H1 (cell line): ENCODE results near the gene ENDOG. TPM values are rescaled to one million over a fixed set of nuclear protein-coding genes. Genes with fewer than 3 reads are reported as not detected.
"Not testable (repeated sequence)": the region's sequence is repeated elsewhere in the genome, so short reads cannot be mapped to it uniquely, and the experiment has no call there.

Source experiments
- CTCF ChIA-PET: fragments of 300-600 bp; sonication (Branson Sonifier 250); formaldehyde crosslinking; loops from one replicate; lab custom pipeline; 2021; ENCODE audit not compliant: partially characterized antibody; lab: Charles Lee
- POLR2A ChIA-PET: fragments of 300-600 bp; sonication (Branson Sonifier 250); formaldehyde crosslinking; loops from one replicate; lab custom pipeline; 2021; ENCODE audit warnings: inconsistent platforms; ENCODE audit not compliant: partially characterized antibody; lab: Charles Lee
- DNase-seq, 2 experiments: peaks; one replicate each; pipeline versions ENCODE4 v3.0.0 to v3.0.0-alpha.2; 2010 to 2022; ENCODE audit warnings: low spot score in 2 of 2, low read depth in 1 of 2, mixed read lengths in 1 of 2
- FAIRE-seq: peaks from 2 replicates; lab custom pipeline; 2011; peaks lifted over from hg19 to GRCh38; lab: Jason Lieb, UNC
- H2AFZ ChIP-seq: 2 replicates; pipeline ENCODE4 v1.8.1; 2012; ENCODE audit warnings: low read length, inconsistent platforms
- H2AK5ac ChIP-seq: 2 replicates; pipeline ENCODE4 v1.6.1; 2013; ENCODE audit warnings: low read depth, low read length
- H2BK120ac ChIP-seq: replicated peaks from 2 replicates; pipeline ENCODE3; 2013; ENCODE audit warnings: low read depth, low read length, inconsistent platforms
- H2BK12ac ChIP-seq: 2 replicates; pipeline ENCODE4 v1.6.1; 2013; ENCODE audit warnings: low read depth, low read length
- H2BK15ac ChIP-seq: 2 replicates; pipeline ENCODE4 v1.6.1; 2013; ENCODE audit warnings: low read length
- H2BK20ac ChIP-seq: 2 replicates; pipeline ENCODE4 v1.6.1; 2013; ENCODE audit warnings: low read length
- H2BK5ac ChIP-seq: 2 replicates; pipeline ENCODE4 v1.6.1; 2013; ENCODE audit warnings: low read depth, low read length
- H3K14ac ChIP-seq: 2 replicates; pipeline ENCODE4 v1.6.1; 2013; ENCODE audit warnings: inconsistent platforms; ENCODE audit not compliant: insufficient read length
- H3K18ac ChIP-seq: 2 replicates; pipeline ENCODE4 v1.6.1; 2013; ENCODE audit warnings: low read length; ENCODE audit errors: extremely low read depth
- H3K23ac ChIP-seq: 2 replicates; pipeline ENCODE4 v1.6.1; 2013; ENCODE audit warnings: inconsistent platforms; ENCODE audit not compliant: insufficient read length
- H3K23me2 ChIP-seq: 2 replicates; pipeline ENCODE4 v1.6.1; 2013; ENCODE audit warnings: low read depth, low read length
- H3K27ac ChIP-seq: 2 replicates; pipeline ENCODE4 v1.6.1; 2011; ENCODE audit warnings: low read depth, low read length, inconsistent platforms
- H3K27me3 ChIP-seq, 4 experiments: replicated peaks in 1 of 4; 1 replicate in 1 of 4; 2 replicates in 3 of 4; pipeline versions ENCODE4 v1.6.1 to v1.8.1; 2011 to 2013; ENCODE audit warnings: low read length in 3 of 4, mild to moderate bottlenecking in 3 of 4, inconsistent platforms in 2 of 4, mixed read lengths in 2 of 4, moderate library complexity in 1 of 4; ENCODE audit not compliant: control insufficient read depth in 3 of 4, insufficient read depth in 3 of 4; ENCODE audit errors: extremely low read depth in 1 of 4
- H3K36me3 ChIP-seq, 4 experiments: 2 replicates each; pipeline versions ENCODE4 v1.6.1 to v1.8.1; 2011 to 2013; ENCODE audit warnings: mild to moderate bottlenecking in 4 of 4, low read length in 3 of 4, moderate library complexity in 2 of 4, control low read depth in 1 of 4, inconsistent platforms in 1 of 4; ENCODE audit not compliant: insufficient read depth in 4 of 4, control insufficient read depth in 2 of 4
- H3K4ac ChIP-seq: replicated peaks from 2 replicates; pipeline ENCODE3; 2013; ENCODE audit warnings: low read length, low read depth, mixed read lengths, inconsistent platforms; ENCODE audit not compliant: insufficient read length
- H3K4me1 ChIP-seq, 4 experiments: replicated peaks in 1 of 4; 1 replicate in 1 of 4; 2 replicates in 3 of 4; pipeline versions ENCODE4 v1.6.1 to v1.8.1; 2011 to 2013; ENCODE audit warnings: low read length in 3 of 4, inconsistent platforms in 2 of 4, mixed read lengths in 1 of 4; ENCODE audit not compliant: insufficient read depth in 4 of 4, control insufficient read depth in 3 of 4
- H3K4me2 ChIP-seq, 2 experiments: 2 replicates each; pipeline versions ENCODE4 v1.6.1 to v1.8.1; 2011 to 2013; ENCODE audit warnings: low read depth in 2 of 2, low read length in 2 of 2, control low read depth in 1 of 2, inconsistent platforms in 1 of 2, mild to moderate bottlenecking in 1 of 2; ENCODE audit not compliant: insufficient read depth in 1 of 2
- H3K4me3 ChIP-seq, 4 experiments: fragments of 200-600, 300-600 bp in 1 of 4; sonication (generic), shearing (Covaris generic), sonication (Bioruptor Twin) in 1 of 4; 2 replicates each; pipeline versions ENCODE4 v1.5.1 to v1.8.1; 2011 to 2016; ENCODE audit warnings: low read length in 4 of 4, low read depth in 3 of 4, control low read depth in 2 of 4, inconsistent platforms in 2 of 4, mild to moderate bottlenecking in 2 of 4, mixed read lengths in 1 of 4, moderate library complexity in 1 of 4; ENCODE audit not compliant: insufficient read depth in 2 of 4; ENCODE audit errors: extremely low read depth in 1 of 4
- H3K56ac ChIP-seq: replicated peaks from 2 replicates; pipeline ENCODE3; 2013; ENCODE audit warnings: low read depth, mild to moderate bottlenecking, mixed read lengths, low read length, inconsistent platforms; ENCODE audit not compliant: insufficient read length
- H3K79me1 ChIP-seq: 2 replicates; pipeline ENCODE4 v1.6.1; 2013; ENCODE audit warnings: low read depth, low read length, control low read depth
- H3K79me2 ChIP-seq, 2 experiments: 2 replicates each; pipeline versions ENCODE4 v1.6.1 to v1.8.1; 2012 to 2013; ENCODE audit warnings: low read length in 2 of 2, mild to moderate bottlenecking in 2 of 2, inconsistent platforms in 1 of 2; ENCODE audit not compliant: insufficient read depth in 2 of 2, control insufficient read depth in 1 of 2
- H3K9ac ChIP-seq, 4 experiments: replicated peaks in 1 of 4; 1 replicate in 1 of 4; 2 replicates in 3 of 4; pipeline versions ENCODE4 v1.6.1 to v1.8.1; 2011 to 2013; ENCODE audit warnings: low read depth in 3 of 4, low read length in 3 of 4, control low read depth in 2 of 4, mild to moderate bottlenecking in 2 of 4, moderate library complexity in 2 of 4, inconsistent platforms in 1 of 4; ENCODE audit errors: extremely low read depth in 1 of 4
- H3K9me3 ChIP-seq, 2 experiments: 2 replicates each; pipeline versions ENCODE4 v1.6.1 to v1.8.1; 2012 to 2013; ENCODE audit warnings: mild to moderate bottlenecking in 2 of 2, moderate library complexity in 2 of 2, control low read depth in 1 of 2, inconsistent platforms in 1 of 2, low read depth in 1 of 2, low read length in 1 of 2, mixed read lengths in 1 of 2; ENCODE audit not compliant: insufficient read depth in 2 of 2
- H4K20me1 ChIP-seq, 2 experiments: replicated peaks in 1 of 2; 2 replicates each; pipeline versions ENCODE3 to v1.8.1; 2011 to 2013; ENCODE audit warnings: inconsistent platforms in 2 of 2, low read length in 2 of 2, mild to moderate bottlenecking in 1 of 2; ENCODE audit not compliant: insufficient read depth in 2 of 2, control insufficient read depth in 1 of 2
- H4K5ac ChIP-seq: 2 replicates; pipeline ENCODE4 v1.6.1; 2013; ENCODE audit warnings: low read length, low read depth, mixed read lengths, inconsistent platforms; ENCODE audit not compliant: insufficient read length
- H4K8ac ChIP-seq: 2 replicates; pipeline ENCODE4 v1.8.0; 2013; ENCODE audit warnings: mild to moderate bottlenecking, moderate library complexity, low read length, inconsistent platforms; ENCODE audit not compliant: insufficient read depth; ENCODE audit errors: extremely low read depth
- H4K91ac ChIP-seq: replicated peaks from 2 replicates; pipeline ENCODE3; 2013; ENCODE audit warnings: low read length, mixed read lengths, inconsistent platforms; ENCODE audit not compliant: insufficient read length
- WGBS, 2 experiments: shearing (Covaris generic) in 1 of 2; methylation state at CpG; one replicate each; pipeline versions ENCODE4 v1.1.6 to v1.1.7; 2013 to 2015; ENCODE audit warnings: low lambda C conversion rate in 2 of 2, mixed read lengths in 2 of 2, inconsistent platforms in 1 of 2, low coverage in 1 of 2, missing lambda C conversion rate in 1 of 2; ENCODE audit not compliant: insufficient replicate concordance in 2 of 2, insufficient coverage in 1 of 2, insufficient read length in 1 of 2; ENCODE audit errors: extremely low coverage in 1 of 2, missing lambda C conversion rate in 1 of 2; 5-methylcytosine and 5-hydroxymethylcytosine counted together
- polyA plus RNA-seq, 7 experiments: library from polyadenylated mRNA; depleted of rRNA in 3 of 7; stranded (reverse) in 5 of 7; unstranded in 2 of 7; fragments of >200 nt in 5 of 7; fragments of 200-250 nt in 2 of 7; gene quantifications; 1 replicate in 5 of 7; 2 replicates in 1 of 7; 4 replicates in 1 of 7; pipeline versions ENCODE4 v1.2.1 to v1.2.3, GENCODE V29; 2011 to 2013; ENCODE audit warnings: missing spikeins in 2 of 7, mixed read lengths in 2 of 7
- total RNA-seq: library from RNA; stranded (reverse); fragmentation: NEBNext Ultra II Directional; extraction: Animal tissue kit (Norgen Biotek cat#: 25700); gene quantifications from 2 replicates; pipeline ENCODE4 v1.2.1, GENCODE V29; 2021

ENDOG gene
- total and polyA plus RNA-seq, 2 of the 8 experiments (the other 6 are each of a cell fraction or from before 2014, with no cell fraction given): 17.5 to 23.4 TPM

DNA sequence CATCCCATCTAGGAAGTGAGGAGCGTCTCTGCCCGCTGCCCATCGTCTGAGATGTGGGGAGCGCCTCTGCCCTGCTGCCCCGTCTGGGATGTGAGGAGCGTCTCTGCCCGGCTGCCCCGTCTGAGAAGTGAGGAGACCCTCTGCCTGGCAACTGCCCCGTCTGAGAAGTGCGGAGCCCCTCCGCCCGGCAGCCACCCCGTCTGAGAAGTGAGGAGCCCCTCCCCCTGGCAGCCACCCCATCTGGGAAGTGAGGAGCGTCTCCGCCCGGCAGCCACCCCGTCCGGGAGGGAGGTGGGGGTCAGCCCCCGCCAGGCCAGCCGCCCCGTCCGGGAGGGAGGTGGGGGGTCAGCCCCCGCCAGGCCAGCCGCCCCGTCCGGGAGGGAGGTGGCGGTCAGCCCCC, 38.2 kb upstream of the ENDOG start:
- H2AK5ac ChIP-seq, H3K56ac ChIP-seq, H2AFZ ChIP-seq, H3K4me3 ChIP-seq, H3K23me2 ChIP-seq, H3K27me3 ChIP-seq, H2BK5ac ChIP-seq, POLR2A ChIA-PET, H3K27ac ChIP-seq, H3K4me2 ChIP-seq, H3K36me3 ChIP-seq, H4K91ac ChIP-seq, H4K8ac ChIP-seq, H4K20me1 ChIP-seq, H3K79me2 ChIP-seq, FAIRE-seq, H3K23ac ChIP-seq, H4K5ac ChIP-seq, H3K79me1 ChIP-seq, H3K18ac ChIP-seq, DNase-seq, H2BK12ac ChIP-seq, H3K4ac ChIP-seq, H3K9ac ChIP-seq, H3K14ac ChIP-seq, H2BK120ac ChIP-seq, H2BK15ac ChIP-seq, CTCF ChIA-PET, H3K4me1 ChIP-seq, H2BK20ac ChIP-seq, H3K9me3 ChIP-seq: not testable (repeated sequence)
- WGBS, 2 experiments: 79% methylated on average over 12 of the region's 27 CpGs; no CpG with 5 or more reads in 1 of the 2 experiments
